Vagina (tissue), 2 donors: ENCODE results near the gene TMC1. TPM values are rescaled to one million over a fixed set of nuclear protein-coding genes. Genes with fewer than 3 reads are reported as not detected.

Experiments
- DNase-seq, 2 donors: peaks; one replicate each; pipeline ENCODE4 v3.0.0-alpha.2; 2017; ENCODE audit errors: extremely low spot score in 2 of 2
- H3K27ac ChIP-seq: fragments of 200-600 bp; sonication (generic); one replicate; pipeline ENCODE4 v1.5.1; 2019
- H3K27me3 ChIP-seq: fragments of 200-600 bp; sonication (generic); one replicate; pipeline ENCODE4 v1.5.1; 2019
- H3K36me3 ChIP-seq, 2 donors: fragments of 200-600 bp; sonication (generic); one replicate each; pipeline ENCODE4 v1.5.1; 2017 to 2019
- H3K4me1 ChIP-seq: fragments of 200-600 bp; sonication (generic); one replicate; pipeline ENCODE4 v1.5.1; 2019
- H3K4me3 ChIP-seq, 2 donors: fragments of 200-600 bp; sonication (generic); 1 replicate in 1 of 2; 2 replicates in 1 of 2; pipeline ENCODE4 v1.5.1; 2016 to 2019
- H3K9me3 ChIP-seq: fragments of 200-600 bp; sonication (generic); one replicate; pipeline ENCODE4 v1.5.1; 2019
- POLR2A ChIP-seq, 2 donors: fragments of 450-650 bp; IDR thresholded peaks; one replicate each; pipeline ENCODE4 v1.6.1; 2017; ENCODE audit warnings: antibody characterized with exemption in 2 of 2, mild to moderate bottlenecking in 2 of 2, moderate library complexity in 2 of 2
- POLR2AphosphoS5 ChIP-seq, 2 donors: sonication (generic); formaldehyde crosslinking; IDR thresholded peaks; one replicate each; pipeline ENCODE4 v1.9.0; 2017; ENCODE audit warnings: antibody characterized with exemption in 2 of 2, mild to moderate bottlenecking in 2 of 2, low read depth in 1 of 2; ENCODE audit not compliant: insufficient read depth in 1 of 2
- intact Hi-C: fragments of 100-400 bp; cut with DNase I; formaldehyde crosslinking; loops from one replicate; pipeline ENCODE4 v1.15.1; 2023
- total RNA-seq: library from RNA; depleted of rRNA; stranded (reverse); fragments of >200 nt; gene quantifications from one replicate; pipeline ENCODE4 v1.2.3, GENCODE V29; 2016
- TF ChIP-seq, protein P1 (sequence below), 3 experiments: fragments of 450-650 bp in 2 of 3; fragments of 200-600 bp in 1 of 3; sonication (generic) in 1 of 3; IDR thresholded peaks; one replicate each; pipeline ENCODE4 v1.5.1; 2017 to 2019; ENCODE audit warnings: antibody characterized with exemption in 3 of 3, mild to moderate bottlenecking in 2 of 3, moderate library complexity in 2 of 3

The TMC1 gene
- total RNA-seq, 1 donor from 2014 or later: not detected

DNA sequence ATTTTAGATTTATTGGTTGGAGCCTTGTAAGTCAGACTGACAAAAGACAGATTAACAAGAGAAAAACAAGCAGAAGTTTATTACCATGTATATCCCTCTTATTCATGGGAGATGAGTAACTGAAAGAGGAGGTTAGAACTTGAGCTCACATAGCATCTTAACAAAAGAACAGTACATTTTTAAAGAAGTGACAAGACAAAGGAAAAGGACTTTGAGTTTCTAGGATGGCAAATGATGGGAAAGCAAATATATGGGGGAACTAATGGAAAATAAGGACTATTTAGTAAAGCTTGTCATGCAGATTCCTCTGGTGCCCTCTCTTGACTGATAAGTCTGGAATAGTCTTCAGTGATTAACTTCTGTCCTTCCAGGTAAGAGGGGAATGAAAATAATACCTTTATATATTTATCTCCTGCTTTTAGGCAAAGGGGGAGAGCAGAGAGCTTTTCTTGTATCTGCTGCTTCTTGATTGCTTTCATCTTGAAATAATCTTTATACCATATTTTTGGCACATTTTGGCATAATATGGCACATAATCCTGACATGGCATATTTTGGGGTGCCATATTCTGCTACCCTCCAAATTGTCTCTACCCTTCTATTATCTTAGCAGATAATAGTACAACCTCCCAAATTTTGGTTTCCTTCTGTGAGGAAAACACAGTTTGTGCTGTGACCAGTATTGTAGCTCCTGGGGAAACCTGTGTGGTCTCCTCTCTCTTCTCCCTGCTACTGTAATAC lies 206.8 kb downstream of the TMC1 start:
- DNase-seq: no peak

DNA sequence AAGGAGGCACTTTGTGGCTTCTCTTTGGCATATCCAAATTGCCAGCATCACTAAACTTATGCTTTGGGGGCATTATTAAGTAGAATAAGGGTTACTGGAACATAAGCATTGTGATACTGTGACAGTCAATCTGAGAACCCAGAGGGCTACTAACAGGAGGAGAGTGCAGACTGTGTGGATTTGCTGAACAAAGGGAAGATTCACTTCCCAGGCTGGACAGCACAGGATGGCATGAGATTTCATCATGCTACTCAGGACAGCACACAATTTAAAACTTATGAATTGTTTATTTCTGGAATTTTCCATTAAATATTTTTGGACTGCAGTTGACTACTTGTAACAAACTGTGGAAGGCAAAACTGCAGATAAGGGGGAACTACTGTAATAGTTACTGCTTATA lies 212.5 kb downstream of the TMC1 start:
- peak overlapping the region; percentile 56 for H3K27ac ChIP-seq
- TF ChIP-seq, protein P1, sequence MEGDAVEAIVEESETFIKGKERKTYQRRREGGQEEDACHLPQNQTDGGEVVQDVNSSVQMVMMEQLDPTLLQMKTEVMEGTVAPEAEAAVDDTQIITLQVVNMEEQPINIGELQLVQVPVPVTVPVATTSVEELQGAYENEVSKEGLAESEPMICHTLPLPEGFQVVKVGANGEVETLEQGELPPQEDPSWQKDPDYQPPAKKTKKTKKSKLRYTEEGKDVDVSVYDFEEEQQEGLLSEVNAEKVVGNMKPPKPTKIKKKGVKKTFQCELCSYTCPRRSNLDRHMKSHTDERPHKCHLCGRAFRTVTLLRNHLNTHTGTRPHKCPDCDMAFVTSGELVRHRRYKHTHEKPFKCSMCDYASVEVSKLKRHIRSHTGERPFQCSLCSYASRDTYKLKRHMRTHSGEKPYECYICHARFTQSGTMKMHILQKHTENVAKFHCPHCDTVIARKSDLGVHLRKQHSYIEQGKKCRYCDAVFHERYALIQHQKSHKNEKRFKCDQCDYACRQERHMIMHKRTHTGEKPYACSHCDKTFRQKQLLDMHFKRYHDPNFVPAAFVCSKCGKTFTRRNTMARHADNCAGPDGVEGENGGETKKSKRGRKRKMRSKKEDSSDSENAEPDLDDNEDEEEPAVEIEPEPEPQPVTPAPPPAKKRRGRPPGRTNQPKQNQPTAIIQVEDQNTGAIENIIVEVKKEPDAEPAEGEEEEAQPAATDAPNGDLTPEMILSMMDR (IDR thresholded peaks at IDR 0.05): no peak
- TF ChIP-seq POLR2A (IDR thresholded peaks at IDR 0.05) (no peak), POLR2AphosphoS5 (IDR thresholded peaks at IDR 0.05; ENCODE audit: insufficient read depth in 1 of 2, low read depth in 1 of 2) (no peak)
- intact Hi-C loops: no loop called here
- no peak overlapping the region for H3K4me3 ChIP-seq
- no peaks in the 10 kb centered on the region for H3K9me3 ChIP-seq
- H3K4me1 ChIP-seq: peaks cover 11% of the 10 kb centered on the region
- H3K36me3 ChIP-seq: no peaks in the 10 kb centered on the region
- H3K27me3 ChIP-seq: no peaks in the 10 kb centered on the region
- DNase-seq: no peak

More for the DNA sequence above, 206.8 kb downstream of the TMC1 start:
- Histone ChIP-seq H3K27me3 (no peaks in the 10 kb centered on the region), H3K27ac (no peak overlapping the region), H3K4me3 (no peak overlapping the region), H3K36me3 (no peaks in the 10 kb centered on the region), H3K4me1 (no peaks in the 10 kb centered on the region), H3K9me3 (no peaks in the 10 kb centered on the region)
- TF ChIP-seq, protein P1 (IDR thresholded peaks at IDR 0.05): no peak
- intact Hi-C loops: no loop called here

DNA sequence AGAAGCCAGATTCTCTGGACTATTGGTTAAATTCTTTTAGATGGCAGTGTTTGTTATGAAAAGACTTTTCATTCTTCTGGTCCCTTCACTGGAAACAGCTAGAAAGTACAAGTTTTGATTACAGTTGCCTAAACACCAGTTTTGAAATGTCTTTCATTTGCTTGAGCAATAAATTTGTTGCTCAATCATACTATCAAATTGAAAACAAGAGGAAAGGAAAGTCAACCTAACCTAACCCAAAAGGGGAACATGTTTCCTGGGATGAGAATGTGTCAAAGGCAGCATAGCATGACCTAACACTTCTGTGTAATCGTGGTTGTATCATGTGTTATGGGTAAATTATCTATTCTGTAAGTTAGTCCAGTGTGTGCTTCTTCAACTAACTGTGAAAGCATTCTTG lies 213.2 kb downstream of the TMC1 start:
- Histone ChIP-seq H3K4me3 (no peak overlapping the region), H3K36me3 (no peaks in the 10 kb centered on the region), H3K4me1 (peaks cover 11% of the 10 kb centered on the region), H3K27ac (peak overlapping the region; percentile 56), H3K9me3 (no peaks in the 10 kb centered on the region), H3K27me3 (no peaks in the 10 kb centered on the region)
- intact Hi-C loops: no loop called here
- no peak for DNase-seq
- TF ChIP-seq POLR2A (IDR thresholded peaks at IDR 0.05) (no peak), POLR2AphosphoS5 (IDR thresholded peaks at IDR 0.05; ENCODE audit: insufficient read depth in 1 of 2, low read depth in 1 of 2) (no peak)
- TF ChIP-seq, protein P1 (IDR thresholded peaks at IDR 0.05): no peak

DNA sequence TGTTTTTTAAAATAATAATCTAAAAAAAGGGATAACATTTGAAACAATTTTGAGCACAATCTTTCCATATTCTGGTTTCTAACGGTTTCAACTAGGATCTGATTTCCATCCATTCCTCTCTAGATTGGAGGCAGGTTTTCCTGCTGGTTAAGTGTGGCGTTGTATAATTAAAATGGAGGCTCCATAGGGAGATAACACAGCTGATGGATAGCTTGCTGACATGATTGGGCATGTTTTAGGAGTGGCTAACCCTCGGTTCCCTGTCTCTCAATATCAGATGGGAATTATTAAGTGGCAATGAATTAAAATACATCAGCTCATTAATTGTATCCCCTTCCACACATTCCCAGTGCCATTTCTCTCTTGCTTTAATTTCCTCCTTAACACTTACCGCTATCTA lies 222.4 kb downstream of the TMC1 start:
- TF ChIP-seq, protein P1 (IDR thresholded peaks at IDR 0.05): no peak
- TF ChIP-seq POLR2AphosphoS5 (IDR thresholded peaks at IDR 0.05; ENCODE audit: insufficient read depth in 1 of 2, low read depth in 1 of 2) (no peak), POLR2A (IDR thresholded peaks at IDR 0.05) (no peak)
- Histone ChIP-seq H3K36me3 (no peaks in the 10 kb centered on the region), H3K27me3 (no peaks in the 10 kb centered on the region), H3K27ac (no peak overlapping the region), H3K4me3 (no peak overlapping the region), H3K4me1 (no peaks in the 10 kb centered on the region), H3K9me3 (no peaks in the 10 kb centered on the region)
- DNase-seq: no peak
- intact Hi-C loops: no loop called here

DNA sequence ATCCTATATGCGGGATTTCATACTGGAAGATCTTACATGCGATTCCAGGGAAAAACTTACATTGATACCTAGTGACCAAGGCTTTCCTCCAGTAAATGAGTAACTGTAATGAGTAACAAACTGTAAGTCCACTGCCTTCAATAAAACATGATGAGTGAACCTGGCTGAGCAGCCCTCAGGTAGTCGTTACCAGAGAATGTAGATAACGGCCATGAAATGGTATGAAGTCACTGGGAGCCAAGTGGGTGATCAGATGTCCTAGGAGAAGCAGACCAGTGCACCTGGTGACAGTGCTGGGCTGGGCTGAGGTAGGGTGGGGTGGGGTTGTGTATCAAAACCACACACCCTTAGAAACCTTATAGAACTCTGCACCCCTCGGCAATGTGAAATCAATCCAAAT lies 227.9 kb downstream of the TMC1 start:
- no peak for DNase-seq
- intact Hi-C loops: no loop called here
- H3K4me1 ChIP-seq: no peaks in the 10 kb centered on the region
- no peak overlapping the region for H3K27ac ChIP-seq
- no peaks in the 10 kb centered on the region for H3K36me3 ChIP-seq
- no peaks in the 10 kb centered on the region for H3K9me3 ChIP-seq
- no peak overlapping the region for H3K4me3 ChIP-seq
- no peaks in the 10 kb centered on the region for H3K27me3 ChIP-seq
- no peak for TF ChIP-seq POLR2AphosphoS5 (IDR thresholded peaks at IDR 0.05; ENCODE audit: insufficient read depth in 1 of 2, low read depth in 1 of 2)
- TF ChIP-seq, protein P1 (IDR thresholded peaks at IDR 0.05): no peak
- no peak for TF ChIP-seq POLR2A (IDR thresholded peaks at IDR 0.05)
